H9 (cell line): ENCODE results near the gene FUT1. TPM values are rescaled to one million over a fixed set of nuclear protein-coding genes. Genes with fewer than 3 reads are reported as not detected.
A peak's percentile ranks its signal among the peaks of the same experiment; 100 is the strongest.

Source experiments
- DNase-seq: peaks from one replicate; pipeline ENCODE4 v3.0.0-alpha.2; 2017
- H2AFZ ChIP-seq: one replicate; pipeline ENCODE4 v1.6.1; 2013; ENCODE audit warnings: mild to moderate bottlenecking, low read length, control low read depth, moderate library complexity
- H2AK5ac ChIP-seq: 2 replicates; pipeline ENCODE4 v1.6.1; 2013; ENCODE audit warnings: low read length, control low read depth, mixed read lengths; ENCODE audit not compliant: insufficient read length
- H2BK120ac ChIP-seq: one replicate; pipeline ENCODE4 v1.6.1; 2013; ENCODE audit warnings: low read depth, mild to moderate bottlenecking, low read length, control low read depth, inconsistent platforms; ENCODE audit not compliant: poor library complexity, severe bottlenecking
- H2BK12ac ChIP-seq: 2 replicates; pipeline ENCODE4 v1.6.1; 2013; ENCODE audit warnings: low read length, control low read depth, mixed read lengths, low read depth; ENCODE audit not compliant: insufficient read length
- H2BK15ac ChIP-seq: 2 replicates; pipeline ENCODE4 v1.6.1; 2013; ENCODE audit warnings: low read depth, low read length, control low read depth
- H2BK20ac ChIP-seq: one replicate; pipeline ENCODE4 v1.6.1; 2013; ENCODE audit warnings: low read depth, mild to moderate bottlenecking, low read length, control low read depth, inconsistent platforms; ENCODE audit not compliant: poor library complexity, severe bottlenecking
- H2BK5ac ChIP-seq: 2 replicates; pipeline ENCODE4 v1.6.1; 2013; ENCODE audit warnings: low read length, control low read depth, mixed read lengths; ENCODE audit not compliant: insufficient read length
- H3K14ac ChIP-seq: 2 replicates; pipeline ENCODE4 v1.6.1; 2013; ENCODE audit warnings: low read length, control low read depth; ENCODE audit not compliant: insufficient read depth
- H3K18ac ChIP-seq: 2 replicates; pipeline ENCODE4 v1.6.1; 2013; ENCODE audit warnings: low read depth, mild to moderate bottlenecking, mixed read lengths, low read length, control low read depth; ENCODE audit not compliant: insufficient read length
- H3K23ac ChIP-seq: 2 replicates; pipeline ENCODE4 v1.6.1; 2013; ENCODE audit warnings: low read length, control low read depth, mixed read lengths, low read depth; ENCODE audit not compliant: insufficient read length
- H3K23me2 ChIP-seq: 2 replicates; pipeline ENCODE4 v1.6.1; 2013; ENCODE audit warnings: low read depth, mild to moderate bottlenecking, mixed read lengths, low read length, control low read depth; ENCODE audit not compliant: insufficient read length, poor library complexity, severe bottlenecking
- H3K27ac ChIP-seq: 2 replicates; pipeline ENCODE4 v1.5.1; 2013; ENCODE audit warnings: low read length, control low read depth, mixed read lengths, low read depth; ENCODE audit not compliant: insufficient read length
- H3K27me3 ChIP-seq: 2 replicates; pipeline ENCODE4 v1.6.1; 2013; ENCODE audit warnings: low read length, control low read depth, inconsistent platforms; ENCODE audit not compliant: insufficient read depth
- H3K4ac ChIP-seq: 2 replicates; pipeline ENCODE4 v1.6.1; 2013; ENCODE audit warnings: low read depth, mild to moderate bottlenecking, control low read depth, inconsistent platforms, low read length, moderate library complexity
- H3K4me1 ChIP-seq: 2 replicates; pipeline ENCODE4 v1.6.1; 2013; ENCODE audit warnings: low read length, control low read depth, inconsistent platforms; ENCODE audit not compliant: insufficient read depth
- H3K4me2 ChIP-seq: 2 replicates; pipeline ENCODE4 v1.6.1; 2013; ENCODE audit warnings: low read length, control low read depth, mixed read lengths; ENCODE audit not compliant: insufficient read length, insufficient read depth
- H3K56ac ChIP-seq: 2 replicates; pipeline ENCODE4 v1.6.1; 2013; ENCODE audit warnings: low read depth, mild to moderate bottlenecking, mixed read lengths, low read length, control low read depth; ENCODE audit not compliant: insufficient read length
- H3K79me1 ChIP-seq: 2 replicates; pipeline ENCODE4 v1.6.1; 2013; ENCODE audit warnings: low read depth, mild to moderate bottlenecking, moderate library complexity, low read length, control low read depth, inconsistent platforms; ENCODE audit not compliant: insufficient read depth, poor library complexity, severe bottlenecking
- H3K79me2 ChIP-seq: 2 replicates; pipeline ENCODE4 v1.6.1; 2013; ENCODE audit warnings: low read length, control low read depth, inconsistent platforms; ENCODE audit not compliant: insufficient read depth
- H3K9ac ChIP-seq: 2 replicates; pipeline ENCODE4 v1.6.1; 2013; ENCODE audit warnings: low read length, control low read depth, mixed read lengths; ENCODE audit not compliant: insufficient read length; ENCODE audit errors: extremely low read depth
- H3K9me3 ChIP-seq: one replicate; pipeline ENCODE4 v1.6.1; 2013; ENCODE audit warnings: low read depth, low read length, inconsistent platforms; ENCODE audit not compliant: control insufficient read depth
- H3T11ph ChIP-seq: one replicate; pipeline ENCODE4 v1.6.1; 2013; ENCODE audit warnings: mild to moderate bottlenecking, low read length, control low read depth, inconsistent platforms
- H4K20me1 ChIP-seq: one replicate; pipeline ENCODE4 v1.6.1; 2013; ENCODE audit not compliant: control insufficient read depth, insufficient read length, insufficient read depth
- H4K5ac ChIP-seq: 2 replicates; pipeline ENCODE4 v1.6.1; 2013; ENCODE audit warnings: low read depth, mild to moderate bottlenecking, mixed read lengths, low read length, control low read depth; ENCODE audit not compliant: insufficient read length
- H4K8ac ChIP-seq: replicated peaks from 2 replicates; pipeline ENCODE4 v1.6.1; 2013; ENCODE audit warnings: low read length, control low read depth, mixed read lengths, low read depth; ENCODE audit not compliant: insufficient read length
- H4K91ac ChIP-seq: 2 replicates; pipeline ENCODE4 v1.6.1; 2013; ENCODE audit warnings: low read depth, mild to moderate bottlenecking, moderate library complexity, mixed read lengths, low read length, control low read depth; ENCODE audit not compliant: insufficient read length
- H3K27ac Mint-ChIP-seq, 3 experiments: 2 replicates in 2 of 3; 3 replicates in 1 of 3; pipeline ENCODE4 v1.8.0; 2020 to 2021; ENCODE audit warnings: mixed read lengths in 3 of 3, mild to moderate bottlenecking in 1 of 3, moderate library complexity in 1 of 3
- H3K27me3 Mint-ChIP-seq: 2 replicates; pipeline ENCODE4 v1.8.0; 2021; ENCODE audit warnings: low read depth, mild to moderate bottlenecking, moderate library complexity, mixed read lengths
- H3K36me3 Mint-ChIP-seq, 3 experiments: 2 replicates in 2 of 3; 3 replicates in 1 of 3; pipeline ENCODE4 v1.8.0; 2020 to 2021; ENCODE audit warnings: low read depth in 3 of 3, mixed read lengths in 3 of 3; ENCODE audit not compliant: insufficient read depth in 1 of 3
- H3K4me1 Mint-ChIP-seq, 2 experiments: 2 replicates each; pipeline ENCODE4 v1.8.0; 2020; ENCODE audit warnings: mixed read lengths in 2 of 2
- H3K4me3 Mint-ChIP-seq, 2 experiments: 2 replicates in 1 of 2; 3 replicates in 1 of 2; pipeline ENCODE4 v1.8.0; 2020 to 2021; ENCODE audit warnings: mild to moderate bottlenecking in 2 of 2, mixed read lengths in 2 of 2, moderate library complexity in 1 of 2
- H3K9me3 Mint-ChIP-seq, 2 experiments: 2 replicates in 1 of 2; 3 replicates in 1 of 2; pipeline ENCODE4 v1.8.0; 2020; ENCODE audit warnings: mild to moderate bottlenecking in 2 of 2, mixed read lengths in 2 of 2, moderate library complexity in 1 of 2
- CTCF ChIP-seq: fragments of 200-600 bp; sonication (generic); conservative IDR thresholded peaks from 3 replicates; pipeline ENCODE4 v1.8.0; 2021; ENCODE audit warnings: antibody characterized with exemption, mild to moderate bottlenecking
- WGBS: extraction: QIAGEN DNeasy Blood & Tissue Kit; methylation state at CpG from one replicate; pipeline ENCODE4 v1.1.7; 2013; ENCODE audit warnings: missing lambda C conversion rate, low lambda C conversion rate, mixed read lengths; ENCODE audit not compliant: insufficient read length; ENCODE audit errors: extremely low coverage; 5-methylcytosine and 5-hydroxymethylcytosine counted together
- total RNA-seq: library from RNA; stranded (reverse); gene quantifications from 2 replicates; pipeline ENCODE4 v1.2.1, GENCODE V29; 2021

FUT1 gene
- total RNA-seq, 1 experiment from 2014 or later = 16.1 TPM

GRCh38 chr19:48698046-48698445 lies 54.4 kb downstream of the FUT1 start:
- peaks cover 0 to 4% of the 10 kb centered on the region in 2 experiments; a peak in 2 of 5 replicates for H3K9me3 Mint-ChIP-seq
- H3K79me1 ChIP-seq = no peaks in the 10 kb centered on the region
- peak overlapping the region in 1 of 3 experiments; percentile 34; a peak in 1 of 7 replicates for H3K27ac Mint-ChIP-seq
- H4K5ac ChIP-seq = no peak overlapping the region
- no peaks in the 10 kb centered on the region for H4K20me1 ChIP-seq
- no peak overlapping the region for H4K91ac ChIP-seq
- peaks cover 11 to 20% (median 12%) of the 10 kb centered on the region in 3 experiments for H3K36me3 Mint-ChIP-seq
- H2BK15ac ChIP-seq = peak overlapping the region; percentile 96
- H2AK5ac ChIP-seq = no peak overlapping the region
- H3K9ac ChIP-seq = no peak overlapping the region
- no peak for DNase-seq
- no peak overlapping the region for H3K14ac ChIP-seq
- peaks cover 9 to 12% of the 10 kb centered on the region in 2 experiments for H3K4me1 Mint-ChIP-seq
- no peaks in the 10 kb centered on the region for H3K9me3 ChIP-seq
- H3K56ac ChIP-seq = no peak overlapping the region
- H2BK120ac ChIP-seq = no peak overlapping the region
- H3K79me2 ChIP-seq = no peaks in the 10 kb centered on the region
- TF ChIP-seq CTCF = no peak
- no peak overlapping the region for H3K4me2 ChIP-seq
- no peak overlapping the region for H2BK5ac ChIP-seq
- no peak overlapping the region for H3K27ac ChIP-seq
- H3K4ac ChIP-seq = no peak overlapping the region
- no peaks in the 10 kb centered on the region; the same call in 1 of the 2 replicates for H3K27me3 Mint-ChIP-seq
- H3K4me3 Mint-ChIP-seq = peak overlapping the region; percentile 40 to 54; a peak in 2 of 5 replicates
- no peak overlapping the region for H3K23ac ChIP-seq
- H4K8ac ChIP-seq = no peak overlapping the region
- no CpG with 5 or more reads among the region's 4 CpGs for WGBS
- no peak overlapping the region for H2AFZ ChIP-seq
- H2BK20ac ChIP-seq = no peak overlapping the region
- H3T11ph ChIP-seq = no peak overlapping the region
- H3K18ac ChIP-seq = no peak overlapping the region
- H3K4me1 ChIP-seq = peaks cover 2% of the 10 kb centered on the region; the same call in 1 of the 2 replicates
- no peaks in the 10 kb centered on the region for H3K27me3 ChIP-seq
- H3K23me2 ChIP-seq = peaks cover 14% of the 10 kb centered on the region
- H2BK12ac ChIP-seq = no peak overlapping the region

Other genes with a start within 250 kb of the FUT1 start
- gene LMTK3, start 240.8 kb downstream of the FUT1 start, total RNA-seq = 14.4 and 15.2 TPM in 2 replicates
- gene SULT2B1, start 200.5 kb downstream of the FUT1 start, total RNA-seq = 1.3 and 1.7 TPM in 2 replicates
- not detected in 2 replicates for gene SPACA4, start 145.9 kb downstream of the FUT1 start, total RNA-seq
- gene FAM83E, start 137.6 kb downstream of the FUT1 start, total RNA-seq = 9.2 and 9.5 TPM in 2 replicates
- gene RPL18, start 133.5 kb downstream of the FUT1 start, total RNA-seq = 1,855 and 1,874 TPM in 2 replicates
- gene SPHK2, start 133.1 kb downstream of the FUT1 start, total RNA-seq = 55.0 and 57.2 TPM in 2 replicates
- gene DBP, start 115.3 kb downstream of the FUT1 start, total RNA-seq = 11.4 and 12.6 TPM in 2 replicates
- 102 and 107 TPM in 2 replicates for gene CA11, start 106.5 kb downstream of the FUT1 start, total RNA-seq
- 0.33 and 0.55 TPM in 2 replicates for gene NTN5, start 79.6 kb downstream of the FUT1 start, total RNA-seq
- gene FUT2, start 56.7 kb downstream of the FUT1 start, total RNA-seq = 11.4 and 13.2 TPM in 2 replicates
- 1.4 and 1.6 TPM in 2 replicates for gene MAMSTR, start 32.9 kb downstream of the FUT1 start, total RNA-seq
- 2.4 and 2.8 TPM in 2 replicates for gene RASIP1, start 12.0 kb downstream of the FUT1 start, total RNA-seq
- gene IZUMO1, start 5.7 kb downstream of the FUT1 start, total RNA-seq = 2.6 and 3.7 TPM in 2 replicates
- 0.55 and 0.90 TPM in 2 replicates for gene FGF21, start 2.9 kb upstream of the FUT1 start, total RNA-seq
- 30.6 and 32.7 TPM in 2 replicates for gene BCAT2, start 58.4 kb upstream of the FUT1 start, total RNA-seq
- 11.2 and 11.6 TPM in 2 replicates for gene HSD17B14, start 83.8 kb upstream of the FUT1 start, total RNA-seq
- 14.3 and 15.3 TPM in 2 replicates for gene PLEKHA4, start 116.0 kb upstream of the FUT1 start, total RNA-seq
- 17.2 and 17.5 TPM in 2 replicates for gene PPP1R15A, start 119.8 kb upstream of the FUT1 start, total RNA-seq
- gene TULP2, start 146.1 kb upstream of the FUT1 start, total RNA-seq = 0.94 and 1.0 TPM in 2 replicates
- 125 and 131 TPM in 2 replicates for gene NUCB1, start 147.7 kb upstream of the FUT1 start, total RNA-seq
- gene DHDH, start 181.1 kb upstream of the FUT1 start, total RNA-seq = 1.4 and 2.0 TPM in 2 replicates
- 310 and 315 TPM in 2 replicates for gene BAX, start 202.2 kb upstream of the FUT1 start, total RNA-seq
- gene FTL, start 212.7 kb upstream of the FUT1 start, total RNA-seq = 1,244 and 1,245 TPM in 2 replicates
- 44.3 and 45.6 TPM in 2 replicates for gene GYS1, start 240.7 kb upstream of the FUT1 start, total RNA-seq
- gene RUVBL2, start 241.2 kb upstream of the FUT1 start, total RNA-seq = 130 and 134 TPM in 2 replicates